IMR-90 (cell line): ENCODE measurements around the gene MSH2. TPM values are rescaled to one million over a fixed set of nuclear protein-coding genes. Genes with fewer than 3 reads are reported as not detected.

Experiments used
- ATAC-seq: fragments of 200-7000 bp; cut with Tn5 transposase; 2 replicates; pipeline ENCODE4 v1.9.1; 2020; ENCODE audit warnings: low read depth, mild to moderate bottlenecking, moderate library complexity
- BruUV-seq: library from RNA; stranded (reverse); fragments of 400-500 nt; replicated peaks from 2 replicates; lab custom pipeline; 2021; lab: Mats Ljungman, UMichigan
- CTCF ChIA-PET: fragments of 300-600 bp; formaldehyde crosslinking; extraction: SDS; loops from one replicate; lab custom pipeline; 2021; ENCODE audit warnings: antibody characterized with exemption; lab: Yijun Ruan, JAX
- POLR2A ChIA-PET: fragments of 300-600 bp; sonication (Branson Sonifier 250); formaldehyde crosslinking; loops from one replicate; lab custom pipeline; 2022; ENCODE audit warnings: antibody characterized with exemption; ENCODE audit not compliant: unreplicated experiment; lab: Charles Lee
- DNase-seq: peaks from one replicate; pipeline ENCODE4 v3.0.0; 2013
- H2AFZ ChIP-seq: replicated peaks from 2 replicates; pipeline ENCODE3; 2013; ENCODE audit warnings: low read length, mild to moderate bottlenecking; ENCODE audit not compliant: poor library complexity
- H2AK5ac ChIP-seq: 2 replicates; pipeline ENCODE4 v1.6.1; 2013; ENCODE audit warnings: low read depth, low read length, inconsistent platforms
- H2AK9ac ChIP-seq: replicated peaks from 2 replicates; pipeline ENCODE3; 2013; ENCODE audit warnings: mild to moderate bottlenecking, low read depth, low read length, moderate library complexity; ENCODE audit not compliant: poor library complexity
- H2BK120ac ChIP-seq: 2 replicates; pipeline ENCODE4 v1.6.1; 2013; ENCODE audit warnings: low read depth, low read length, inconsistent platforms
- H2BK15ac ChIP-seq: 3 replicates; pipeline ENCODE4 v1.6.1; 2013; ENCODE audit warnings: low read depth, low read length, inconsistent platforms
- H2BK20ac ChIP-seq: 2 replicates; pipeline ENCODE4 v1.6.1; 2013; ENCODE audit warnings: low read depth, mild to moderate bottlenecking, inconsistent platforms, low read length, moderate library complexity
- H2BK5ac ChIP-seq: 2 replicates; pipeline ENCODE4 v1.6.1; 2013; ENCODE audit warnings: mild to moderate bottlenecking, low read depth, low read length, inconsistent platforms; ENCODE audit not compliant: poor library complexity, severe bottlenecking
- H3K14ac ChIP-seq: replicated peaks from 2 replicates; pipeline ENCODE4 v1.6.1; 2013; ENCODE audit warnings: low read depth, low read length, inconsistent platforms
- H3K18ac ChIP-seq: 2 replicates; pipeline ENCODE4 v1.6.1; 2013; ENCODE audit warnings: low read depth, low read length, control low read depth
- H3K23ac ChIP-seq: 2 replicates; pipeline ENCODE4 v1.6.1; 2013; ENCODE audit warnings: low read depth, low read length, inconsistent platforms
- H3K27ac ChIP-seq: 2 replicates; pipeline ENCODE4 v1.5.1; 2013; ENCODE audit warnings: mild to moderate bottlenecking, control low read depth, low read length; ENCODE audit not compliant: insufficient read depth
- H3K27me3 ChIP-seq: 2 replicates; pipeline ENCODE4 v1.6.1; 2013; ENCODE audit warnings: low read length; ENCODE audit not compliant: control insufficient read depth, insufficient read depth
- H3K36me3 ChIP-seq: 2 replicates; pipeline ENCODE4 v1.6.1; 2013; ENCODE audit warnings: low read length, mixed read lengths; ENCODE audit not compliant: control insufficient read depth, insufficient read depth
- H3K4ac ChIP-seq: 2 replicates; pipeline ENCODE4 v1.6.1; 2013; ENCODE audit warnings: low read depth, low read length, inconsistent platforms
- H3K4me1 ChIP-seq: 2 replicates; pipeline ENCODE4 v1.6.1; 2013; ENCODE audit warnings: low read length, mixed read lengths; ENCODE audit not compliant: control insufficient read depth, insufficient read depth
- H3K4me2 ChIP-seq: 2 replicates; pipeline ENCODE4 v1.6.1; 2013; ENCODE audit warnings: low read depth, mild to moderate bottlenecking, control low read depth, low read length, moderate library complexity
- H3K4me3 ChIP-seq: 2 replicates; pipeline ENCODE4 v1.5.1; 2013; ENCODE audit warnings: low read depth, mild to moderate bottlenecking, control low read depth, low read length, moderate library complexity; ENCODE audit not compliant: insufficient read depth
- H3K56ac ChIP-seq: 2 replicates; pipeline ENCODE4 v1.6.1; 2013; ENCODE audit warnings: low read length, inconsistent platforms; ENCODE audit not compliant: insufficient read depth; ENCODE audit errors: extremely low read depth
- H3K79me1 ChIP-seq, 2 experiments: 2 replicates each; pipeline ENCODE4 v1.6.1; 2013; ENCODE audit warnings: low read length in 2 of 2, inconsistent platforms in 1 of 2, low read depth in 1 of 2
- H3K9ac ChIP-seq: 2 replicates; pipeline ENCODE4 v1.6.1; 2013; ENCODE audit warnings: low read depth, low read length, control low read depth
- H3K9me1 ChIP-seq: 2 replicates; pipeline ENCODE4 v1.6.1; 2013; ENCODE audit warnings: low read length, inconsistent platforms; ENCODE audit not compliant: insufficient read depth
- H3K9me3 ChIP-seq: 2 replicates; pipeline ENCODE4 v1.6.1; 2013; ENCODE audit warnings: low read length; ENCODE audit not compliant: control insufficient read depth, insufficient read depth
- H4K20me1 ChIP-seq: 2 replicates; pipeline ENCODE4 v1.6.1; 2013; ENCODE audit warnings: low read length, inconsistent platforms; ENCODE audit not compliant: insufficient read depth
- H4K5ac ChIP-seq: 2 replicates; pipeline ENCODE4 v1.6.1; 2013; ENCODE audit warnings: mild to moderate bottlenecking, low read depth, low read length, control low read depth
- H4K8ac ChIP-seq, 2 experiments: 2 replicates each; pipeline ENCODE4 v1.6.1; 2013; ENCODE audit warnings: low read depth in 2 of 2, low read length in 2 of 2, control low read depth in 1 of 2, inconsistent platforms in 1 of 2
- H4K91ac ChIP-seq: 2 replicates; pipeline ENCODE4 v1.6.1; 2013; ENCODE audit warnings: low read depth, low read length, inconsistent platforms; ENCODE audit not compliant: insufficient read depth
- CEBPB ChIP-seq: IDR thresholded peaks from 2 replicates; pipeline ENCODE4 v1.6.1; 2012; ENCODE audit warnings: low read depth, low read length, improper control_type of control experiment
- ELK1 ChIP-seq: fragments of 150-350 bp; IDR thresholded peaks from 2 replicates; pipeline ENCODE4 v1.6.1; 2016; ENCODE audit warnings: low read depth, mild to moderate bottlenecking, low read length, moderate library complexity, borderline replicate concordance
- MAZ ChIP-seq: IDR thresholded peaks from 2 replicates; pipeline ENCODE4 v1.6.1; 2012; ENCODE audit warnings: low read depth, mild to moderate bottlenecking, low read length, improper control_type of control experiment, moderate library complexity, borderline replicate concordance
- MXI1 ChIP-seq: IDR thresholded peaks from 2 replicates; pipeline ENCODE4 v1.6.1; 2012; ENCODE audit warnings: low read depth, mild to moderate bottlenecking, low read length, moderate library complexity, borderline replicate concordance
- WGBS, 2 experiments: methylation state at CpG; one replicate each; pipeline versions ENCODE4 v1.1.5 to v1.1.7; 2013; ENCODE audit warnings: missing lambda C conversion rate in 2 of 2; ENCODE audit not compliant: insufficient read length in 1 of 2; ENCODE audit errors: extremely low coverage in 2 of 2; 5-methylcytosine and 5-hydroxymethylcytosine counted together
- dilution Hi-C: fragments of 300-500 bp; cut with HindIII; formaldehyde crosslinking; loops from one replicate; pipeline ENCODE4 v1.14.3; 2018; ENCODE audit warnings: low sequenced_read_pairs; ENCODE audit not compliant: unreplicated experiment
- in situ Hi-C: fragments of 300-500 bp; cut with MboI; formaldehyde crosslinking; loops from 3 replicates; pipeline ENCODE4 v1.14.3; 2019; ENCODE audit warnings: low sequenced_read_pairs, inconsistent platforms, mixed read lengths
- intact Hi-C: fragments of 100-400 bp; cut with micrococcal nuclease; formaldehyde crosslinking; loops from 2 replicates; pipeline ENCODE4 v1.10.0; 2022
- polyA plus RNA-seq, 3 experiments: library from polyadenylated mRNA; depleted of rRNA; stranded (reverse); fragments of >200 nt; gene quantifications; 2 replicates each; pipeline ENCODE4 v1.2.3, GENCODE V29; 2012; ENCODE audit warnings: low replicate concordance in 1 of 3
- total RNA-seq: library from RNA; depleted of rRNA; stranded (reverse); fragments of >200 nt; gene quantifications from 2 replicates; pipeline ENCODE4 v1.2.3, GENCODE V29; 2012

The MSH2 gene
- total and polyA plus RNA-seq, 2 of the 4 experiments (the other 2 are of a cell fraction), result 13.8 to 22.6 TPM

DNA sequence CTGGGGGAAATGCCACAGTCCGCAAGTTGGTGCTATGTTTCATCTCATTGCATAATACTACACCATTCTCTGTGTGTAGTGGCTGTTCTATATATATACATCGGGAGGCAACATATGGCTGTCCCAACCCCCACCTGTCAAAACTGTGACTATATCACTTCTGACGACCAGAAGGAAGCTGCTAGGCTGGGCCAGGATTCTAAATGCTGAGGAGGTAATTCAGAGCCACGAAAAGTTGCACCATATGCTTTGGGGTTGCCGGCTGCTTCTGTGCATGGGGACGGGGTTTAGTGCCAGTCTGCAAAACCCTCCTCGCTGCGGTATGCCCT lies 117.3 kb downstream of the MSH2 start:
- WGBS, 2 experiments, result 27% methylated on average over 3 of the region's 8 CpGs; no CpG with 5 or more reads in 1 of the 2 experiments

More for the DNA sequence above, 117.3 kb downstream of the MSH2 start:
- intact Hi-C loops (no loop called here), dilution Hi-C loops (no loop called here), in situ Hi-C loops (no loop called here)
- no peak overlapping the region for H4K5ac ChIP-seq
- no peak overlapping the region for H3K27ac ChIP-seq
- TF ChIP-seq MXI1 (no peak), ELK1 (no peak), MAZ (no peak), CEBPB (peak; percentile 39; the same call in 1 of the 2 replicates)
- no peak overlapping the region for H3K4me3 ChIP-seq
- no peak overlapping the region for H3K56ac ChIP-seq
- no peak overlapping the region for H3K18ac ChIP-seq
- H3K27me3 ChIP-seq, result peaks cover 21% of the 10 kb centered on the region
- H3K79me1 ChIP-seq, result no peaks in the 10 kb centered on the region
- H3K9me1 ChIP-seq, result no peaks in the 10 kb centered on the region
- no peak overlapping the region for H2BK15ac ChIP-seq
- H2AFZ ChIP-seq, result peak overlapping the region; percentile 34
- no peak overlapping the region for H3K9ac ChIP-seq
- H3K4ac ChIP-seq, result no peak overlapping the region
- peaks cover 2% of the 10 kb centered on the region; the same call in 1 of the 2 replicates for H3K4me1 ChIP-seq
- no peaks in the 10 kb centered on the region for H3K9me3 ChIP-seq
- ATAC-seq, result no peak
- CTCF ChIA-PET, result interaction anchor here (0.6 to 1.1 kb wide), 4 partner anchors 8 to 356 kb away, joined by 3 to 5 read pairs (median 4); no protein-coding TSS in a partner anchor
- H4K8ac ChIP-seq, result no peak overlapping the region
- H3K23ac ChIP-seq, result no peak overlapping the region
- no peaks in the 10 kb centered on the region for H3K36me3 ChIP-seq
- H4K20me1 ChIP-seq, result no peaks in the 10 kb centered on the region
- no peak overlapping the region for H4K91ac ChIP-seq
- H3K4me2 ChIP-seq, result peak overlapping the region; percentile 25; the same call in 1 of the 2 replicates
- H2BK20ac ChIP-seq, result no peak overlapping the region
- no TSS peak for BruUV-seq
- no peak for DNase-seq
- no peak overlapping the region for H2AK9ac ChIP-seq
- POLR2A ChIA-PET, result no interaction called here
- H2BK120ac ChIP-seq, result no peak overlapping the region
- H2BK5ac ChIP-seq, result no peak overlapping the region
- no peak overlapping the region for H3K14ac ChIP-seq
- no peak overlapping the region for H2AK5ac ChIP-seq
